ENCODE data around the gene AIRE. TPM values are rescaled to one million over a fixed set of nuclear protein-coding genes. Genes with fewer than 3 reads are reported as not detected.
A peak's percentile ranks its signal among the peaks of the same experiment; 100 is the strongest.

AIRE gene
- total and polyA plus RNA-seq, 7 donors: 0.01 to 0.19 (median 0.11) TPM; not detected in 3

DNA sequence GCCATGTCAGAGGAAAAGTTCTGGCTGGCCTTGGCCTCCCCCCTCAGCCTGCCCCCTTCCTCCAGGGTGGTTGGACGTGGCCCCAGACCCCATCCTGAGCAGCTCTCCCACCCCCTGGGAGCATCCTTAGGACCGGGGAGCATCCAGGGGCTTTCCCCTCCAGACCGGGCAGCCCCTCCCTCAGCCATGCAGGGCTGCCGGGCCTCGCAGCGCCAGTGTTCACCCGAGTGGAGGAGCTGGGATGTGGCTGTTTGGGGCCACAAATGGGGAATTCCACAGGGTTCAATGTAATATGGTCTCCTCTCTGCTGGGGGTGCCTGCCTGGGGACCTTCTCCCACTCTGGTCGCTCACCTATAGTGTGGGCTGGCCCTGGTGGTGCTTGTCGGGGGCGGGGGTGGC lies 10.0 kb downstream of the AIRE start:
- whole genome bisulfite sequencing, 3 donors: 74 to 83% (median 82%) methylated on average over 10 of the region's 10 CpGs
- H3K27me3 ChIP-seq (ENCODE audit: insufficient read depth in 3 of 3, low read length in 2 of 3): peaks cover 0 to 17% (median 7%) of the 10 kb centered on the region in 3 donors
- intact Hi-C loops (cut with DNase I): no loop called here
- DNase-seq: no peak
- H3K4me3 ChIP-seq: no peak overlapping the region
- H3K9me3 ChIP-seq: no peaks in the 10 kb centered on the region
- ATAC-seq: no peak
- no peaks in the 10 kb centered on the region for H3K36me3 ChIP-seq (ENCODE audit: insufficient read depth in 1 of 2, low read depth in 1 of 2)
- peaks cover 13% of the 10 kb centered on the region for H3K4me1 ChIP-seq
- TF ChIP-seq, protein P1, sequence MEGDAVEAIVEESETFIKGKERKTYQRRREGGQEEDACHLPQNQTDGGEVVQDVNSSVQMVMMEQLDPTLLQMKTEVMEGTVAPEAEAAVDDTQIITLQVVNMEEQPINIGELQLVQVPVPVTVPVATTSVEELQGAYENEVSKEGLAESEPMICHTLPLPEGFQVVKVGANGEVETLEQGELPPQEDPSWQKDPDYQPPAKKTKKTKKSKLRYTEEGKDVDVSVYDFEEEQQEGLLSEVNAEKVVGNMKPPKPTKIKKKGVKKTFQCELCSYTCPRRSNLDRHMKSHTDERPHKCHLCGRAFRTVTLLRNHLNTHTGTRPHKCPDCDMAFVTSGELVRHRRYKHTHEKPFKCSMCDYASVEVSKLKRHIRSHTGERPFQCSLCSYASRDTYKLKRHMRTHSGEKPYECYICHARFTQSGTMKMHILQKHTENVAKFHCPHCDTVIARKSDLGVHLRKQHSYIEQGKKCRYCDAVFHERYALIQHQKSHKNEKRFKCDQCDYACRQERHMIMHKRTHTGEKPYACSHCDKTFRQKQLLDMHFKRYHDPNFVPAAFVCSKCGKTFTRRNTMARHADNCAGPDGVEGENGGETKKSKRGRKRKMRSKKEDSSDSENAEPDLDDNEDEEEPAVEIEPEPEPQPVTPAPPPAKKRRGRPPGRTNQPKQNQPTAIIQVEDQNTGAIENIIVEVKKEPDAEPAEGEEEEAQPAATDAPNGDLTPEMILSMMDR (IDR thresholded peaks at IDR 0.05): no peak
- H3K27ac ChIP-seq: no peak overlapping the region

DNA sequence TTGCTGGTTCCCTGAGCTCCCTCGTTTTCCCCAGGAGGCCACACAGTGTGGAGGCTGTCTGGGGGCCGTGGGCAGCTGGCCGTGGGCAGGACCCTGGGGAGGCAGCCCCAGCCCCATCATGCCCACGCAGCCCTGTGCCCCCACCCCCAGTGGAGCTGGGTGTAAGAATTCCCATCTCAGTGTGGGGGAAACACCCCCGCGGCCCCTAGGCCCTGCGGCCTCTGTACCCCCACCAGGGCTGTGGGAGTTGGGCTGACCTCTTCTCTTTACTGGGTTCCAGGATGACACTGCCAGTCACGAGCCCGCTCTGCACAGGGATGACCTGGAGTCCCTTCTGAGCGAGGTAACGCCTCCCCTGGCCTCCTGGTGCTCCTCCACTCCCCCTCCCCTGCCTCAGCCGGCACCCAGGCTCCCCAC lies 10.4 kb downstream of the AIRE start:
- no peak for DNase-seq
- H3K27ac ChIP-seq: no peak overlapping the region
- no peaks in the 10 kb centered on the region for H3K9me3 ChIP-seq

DNA sequence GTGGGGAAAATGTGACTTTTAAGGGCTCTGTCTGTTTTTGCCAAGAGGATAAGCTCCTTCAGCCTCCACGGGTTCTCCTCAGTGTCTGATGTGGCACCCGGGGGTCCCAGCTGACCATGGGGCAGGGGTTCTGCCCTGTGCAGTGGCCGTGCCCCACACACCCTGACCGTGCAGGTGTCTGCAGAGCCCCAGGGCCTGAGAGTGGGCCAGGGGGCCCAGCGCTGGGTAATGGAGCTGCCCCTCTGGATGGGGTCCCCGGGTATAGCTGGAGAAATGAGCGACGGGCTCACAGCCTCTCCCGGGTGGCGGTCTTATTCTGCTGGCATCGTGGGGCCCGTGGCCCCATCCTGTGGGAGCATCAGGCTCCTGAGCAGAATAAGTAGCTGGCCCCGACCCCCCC lies 11.2 kb downstream of the AIRE start:
- WGBS, 3 donors: 76 to 82% (median 80%) methylated on average over 13 of the region's 13 CpGs
- H3K36me3 ChIP-seq (ENCODE audit: insufficient read depth in 1 of 2, low read depth in 1 of 2): no peaks in the 10 kb centered on the region
- TF ChIP-seq, protein P1 (IDR thresholded peaks at IDR 0.05): no peak
- intact Hi-C loops (cut with DNase I): no loop called here
- H3K9me3 ChIP-seq: no peaks in the 10 kb centered on the region
- ATAC-seq: no peak
- DNase-seq: no peak
- H3K27me3 ChIP-seq (ENCODE audit: insufficient read depth in 3 of 3, low read length in 2 of 3): peaks cover 0 to 17% (median 7%) of the 10 kb centered on the region in 3 donors
- H3K27ac ChIP-seq: no peak overlapping the region
- peaks cover 25% of the 10 kb centered on the region for H3K4me1 ChIP-seq
- H3K4me3 ChIP-seq: no peak overlapping the region

More for the DNA sequence above, 10.4 kb downstream of the AIRE start:
- Histone ChIP-seq H3K4me3 (no peak overlapping the region), H3K4me1 (peaks cover 18% of the 10 kb centered on the region), H3K36me3 (ENCODE audit: insufficient read depth in 1 of 2, low read depth in 1 of 2) (no peaks in the 10 kb centered on the region), H3K27me3 (ENCODE audit: insufficient read depth in 3 of 3, low read length in 2 of 3) (peaks cover 0 to 17% (median 7%) of the 10 kb centered on the region in 3 donors)
- WGBS, 3 donors: 82 to 98% (median 87%) methylated on average over 6 to 12 of the region's 12 CpGs
- intact Hi-C loops (cut with DNase I): no loop called here
- no peak for ATAC-seq
- TF ChIP-seq, protein P1 (IDR thresholded peaks at IDR 0.05): no peak

DNA sequence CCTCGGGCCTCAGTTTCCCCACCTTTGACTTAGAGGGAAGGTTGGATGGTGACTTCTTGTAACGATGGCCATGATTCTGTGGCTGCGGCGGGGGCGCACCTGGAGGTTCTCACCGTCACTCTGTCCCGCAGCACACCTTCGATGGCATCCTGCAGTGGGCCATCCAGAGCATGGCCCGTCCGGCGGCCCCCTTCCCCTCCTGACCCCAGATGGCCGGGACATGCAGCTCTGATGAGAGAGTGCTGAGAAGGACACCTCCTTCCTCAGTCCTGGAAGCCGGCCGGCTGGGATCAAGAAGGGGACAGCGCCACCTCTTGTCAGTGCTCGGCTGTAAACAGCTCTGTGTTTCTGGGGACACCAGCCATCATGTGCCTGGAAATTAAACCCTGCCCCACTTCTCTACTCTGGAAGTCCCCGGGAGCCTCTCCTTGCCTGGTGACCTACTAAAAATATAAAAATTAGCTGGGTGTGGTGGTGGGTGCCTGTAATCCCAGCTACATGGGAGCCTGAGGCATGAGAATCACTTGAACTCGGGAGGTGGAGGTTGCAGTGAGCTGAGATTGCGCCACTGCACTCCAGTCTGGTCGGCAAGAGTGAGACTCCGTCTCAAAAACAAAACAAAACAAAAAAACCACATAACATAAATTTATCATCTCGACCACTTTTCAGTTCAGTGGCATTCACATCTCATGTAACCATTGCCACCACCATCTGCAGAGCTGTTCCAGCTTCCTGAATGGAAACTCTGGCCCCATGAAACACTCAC lies 12.0 kb downstream of the AIRE start:
- Histone ChIP-seq H3K4me1 (peaks cover 32% of the 10 kb centered on the region), H3K9me3 (no peaks in the 10 kb centered on the region), H3K4me3 (no peak overlapping the region), H3K27ac (no peak overlapping the region), H3K27me3 (ENCODE audit: insufficient read depth in 3 of 3, low read length in 2 of 3) (peaks cover 0 to 17% (median 7%) of the 10 kb centered on the region in 3 donors), H3K36me3 (ENCODE audit: insufficient read depth in 1 of 2, low read depth in 1 of 2) (no peaks in the 10 kb centered on the region)
- WGBS, 3 donors: 22 to 30% (median 25%) methylated on average over 21 to 22 of the region's 22 CpGs
- peak; percentile 85 to 89 for DNase-seq
- ATAC-seq: peak; percentile 62 to 80 (median 75)
- intact Hi-C loops (cut with DNase I): no loop called here
- TF ChIP-seq, protein P1 (IDR thresholded peaks at IDR 0.05): peak; percentile 70

Data from psoas muscle (tissue), 8 donors.